Hepatocyte (in vitro differentiated cells): Measurements from ENCODE around the gene ATXN1. TPM values are rescaled to one million over a fixed set of nuclear protein-coding genes. Genes with fewer than 3 reads are reported as not detected.

Experiments
- DNase-seq: peaks from one replicate; pipeline ENCODE4 v3.0.0-alpha.2; 2016; ENCODE audit warnings: low spot score
- H2AFZ ChIP-seq: fragments of 200-600 bp; sonication (generic); 2 replicates; pipeline ENCODE4 v1.6.0; 2016; ENCODE audit warnings: antibody characterized with exemption, mild to moderate bottlenecking
- H3K27ac ChIP-seq: fragments of 200-600 bp; sonication (generic); 2 replicates; pipeline ENCODE4 v1.5.1; 2016; ENCODE audit warnings: mild to moderate bottlenecking
- H3K27me3 ChIP-seq: fragments of 200-600 bp; sonication (generic); 2 replicates; pipeline ENCODE4 v1.6.1; 2016
- H3K36me3 ChIP-seq: fragments of 200-600 bp; sonication (generic); replicated peaks from 2 replicates; pipeline ENCODE4 v1.5.1; 2016; ENCODE audit warnings: low read depth; ENCODE audit not compliant: insufficient read depth
- H3K4me1 ChIP-seq: fragments of 200-600 bp; sonication (generic); 2 replicates; pipeline ENCODE4 v1.5.1; 2016; ENCODE audit warnings: mild to moderate bottlenecking, moderate library complexity; ENCODE audit not compliant: insufficient read depth
- H3K4me2 ChIP-seq: fragments of 200-600 bp; sonication (generic); 2 replicates; pipeline ENCODE4 v1.6.0; 2016
- H3K4me3 ChIP-seq: fragments of 200-600 bp; sonication (generic); 2 replicates; pipeline ENCODE4 v1.5.1; 2016; ENCODE audit warnings: mild to moderate bottlenecking
- H3K79me2 ChIP-seq: fragments of 200-600 bp; sonication (generic); 2 replicates; pipeline ENCODE4 v1.6.0; 2017; ENCODE audit warnings: mild to moderate bottlenecking
- H3K9me2 ChIP-seq: fragments of 200-600 bp; sonication (generic); replicated peaks from 2 replicates; pipeline ENCODE4 v1.6.0; 2017; ENCODE audit warnings: mild to moderate bottlenecking; ENCODE audit not compliant: insufficient read depth
- H3K9me3 ChIP-seq: fragments of 200-600 bp; sonication (generic); 2 replicates; pipeline ENCODE4 v1.5.1; 2016; ENCODE audit warnings: low read depth, mild to moderate bottlenecking
- H4K20me1 ChIP-seq: fragments of 200-600 bp; sonication (generic); 2 replicates; pipeline ENCODE4 v1.6.0; 2016; ENCODE audit warnings: mild to moderate bottlenecking; ENCODE audit not compliant: insufficient read depth, poor library complexity, severe bottlenecking
- CTCF ChIP-seq: fragments of 200-600 bp; sonication (generic); IDR thresholded peaks from 2 replicates; pipeline ENCODE4 v1.5.1; 2016; ENCODE audit warnings: antibody characterized with exemption, mild to moderate bottlenecking; ENCODE audit not compliant: poor library complexity
- EZH2 ChIP-seq: fragments of 200-600 bp; sonication (generic); IDR thresholded peaks from 2 replicates; pipeline ENCODE4 v1.6.1; 2016; ENCODE audit warnings: antibody characterized with exemption, mild to moderate bottlenecking, borderline replicate concordance
- EZH2phosphoT487 ChIP-seq: fragments of 200-600 bp; sonication (generic); IDR thresholded peaks from one replicate; pipeline ENCODE4 v1.6.1; 2018; ENCODE audit warnings: antibody characterized with exemption, mild to moderate bottlenecking, low read depth, moderate library complexity; ENCODE audit not compliant: unreplicated experiment, severe bottlenecking
- WGBS: methylation state at CpG from one replicate; pipeline ENCODE4 v1.1.6; 2016; ENCODE audit warnings: low lambda C conversion rate; ENCODE audit errors: missing lambda C conversion rate; 5-methylcytosine and 5-hydroxymethylcytosine counted together
- polyA plus RNA-seq: library from polyadenylated mRNA; unstranded; fragments of >200 nt; fragmentation: Nextera tagmentation; extraction: Ambion mirVana; gene quantifications from 2 replicates; pipeline ENCODE4 v1.2.1, GENCODE V29; 2016
- total RNA-seq: library from RNA; depleted of rRNA; stranded (reverse); fragments of >200 nt; gene quantifications from 2 replicates; pipeline ENCODE4 v1.2.3, GENCODE V29; 2014

Gene ATXN1
- total and polyA plus RNA-seq, 2 experiments from 2014 or later: 14.7 to 32.6 TPM

GRCh38 chr6:16361121-16361520 is 400.1 kb downstream of the ATXN1 start:
- Histone ChIP-seq H3K79me2 (no peaks in the 10 kb centered on the region), H3K4me2 (no peak overlapping the region), H3K27ac (no peak overlapping the region), H3K36me3 (no peaks in the 10 kb centered on the region), H3K9me2 (no peaks in the 10 kb centered on the region), H4K20me1 (no peaks in the 10 kb centered on the region), H3K27me3 (no peaks in the 10 kb centered on the region), H3K9me3 (no peaks in the 10 kb centered on the region), H3K4me1 (peaks cover 10% of the 10 kb centered on the region), H3K4me3 (no peak overlapping the region), H2AFZ (no peak overlapping the region)
- 87% methylated on average over 4 of the region's 4 CpGs for WGBS
- no peak for DNase-seq
- TF ChIP-seq EZH2phosphoT487 (no peak), EZH2 (no peak), CTCF (no peak)

DNA sequence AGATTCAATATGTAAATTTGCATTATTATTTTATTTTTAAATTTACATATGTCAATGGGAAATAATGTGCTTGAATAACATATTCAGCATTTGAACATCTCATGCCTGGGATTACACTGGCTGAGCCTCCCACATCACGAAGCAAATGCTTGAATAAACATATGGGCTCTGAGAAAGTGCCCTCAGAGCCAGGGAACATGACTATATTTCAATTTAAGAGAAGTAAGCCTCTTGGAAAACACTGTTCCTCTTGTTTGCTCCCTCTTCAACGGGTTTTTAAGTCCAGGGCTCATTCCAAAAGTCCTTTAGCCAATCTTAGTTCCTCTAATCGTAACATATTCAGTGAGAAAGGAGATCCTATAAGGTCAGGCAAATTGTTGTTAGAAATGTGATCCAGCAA is 400.9 kb downstream of the ATXN1 start:
- Histone ChIP-seq H3K4me1 (peaks cover 10% of the 10 kb centered on the region), H3K4me2 (no peak overlapping the region), H3K9me2 (no peaks in the 10 kb centered on the region), H3K27ac (no peak overlapping the region), H3K4me3 (no peak overlapping the region), H3K36me3 (no peaks in the 10 kb centered on the region), H2AFZ (no peak overlapping the region), H3K79me2 (no peaks in the 10 kb centered on the region), H3K27me3 (no peaks in the 10 kb centered on the region), H4K20me1 (no peaks in the 10 kb centered on the region), H3K9me3 (no peaks in the 10 kb centered on the region)
- WGBS: 75% methylated on average over 3 of the region's 3 CpGs
- no peak for DNase-seq
- TF ChIP-seq EZH2phosphoT487 (no peak), CTCF (no peak), EZH2 (no peak)

- no peak overlapping the region for H3K4me2 ChIP-seq
- H3K4me1 ChIP-seq: peaks cover 10% of the 10 kb centered on the region
- H3K4me3 ChIP-seq: no peak overlapping the region
- 86% methylated on average over 6 of the region's 6 CpGs for WGBS
- no peaks in the 10 kb centered on the region for H3K27me3 ChIP-seq
- no peak overlapping the region for H3K27ac ChIP-seq
- no peaks in the 10 kb centered on the region for H3K9me3 ChIP-seq
- no peak for TF ChIP-seq EZH2
- TF ChIP-seq EZH2phosphoT487: no peak
- no peak for TF ChIP-seq CTCF
- DNase-seq: no peak
- no peaks in the 10 kb centered on the region for H3K79me2 ChIP-seq
- H4K20me1 ChIP-seq: no peaks in the 10 kb centered on the region
- H3K9me2 ChIP-seq: no peaks in the 10 kb centered on the region
- H2AFZ ChIP-seq: no peak overlapping the region
- no peaks in the 10 kb centered on the region for H3K36me3 ChIP-seq
Measured at GRCh38 chr6:16359563-16359962, 401.7 kb downstream of the ATXN1 start.

GRCh38 chr6:16358531-16359138 is 402.6 kb downstream of the ATXN1 start:
- Histone ChIP-seq H3K4me1 (peaks cover 10% of the 10 kb centered on the region), H3K9me2 (no peaks in the 10 kb centered on the region), H3K36me3 (no peaks in the 10 kb centered on the region), H2AFZ (no peak overlapping the region), H3K4me3 (no peak overlapping the region), H3K27ac (no peak overlapping the region), H4K20me1 (no peaks in the 10 kb centered on the region), H3K27me3 (no peaks in the 10 kb centered on the region), H3K79me2 (no peaks in the 10 kb centered on the region), H3K9me3 (no peaks in the 10 kb centered on the region), H3K4me2 (no peak overlapping the region)
- DNase-seq: no peak
- no peak for TF ChIP-seq CTCF
- no peak for TF ChIP-seq EZH2phosphoT487
- TF ChIP-seq EZH2: no peak
- 81% methylated on average over 18 of the region's 18 CpGs for WGBS
